Medulla oblongata (tissue), 1 donor: ENCODE data around the gene SP100.
"Not testable (repeated sequence)": the region's sequence is repeated elsewhere in the genome, so short reads cannot be mapped to it uniquely, and the experiment has no call there.

Experiments
- DNase-seq: peaks from one replicate; pipeline ENCODE4 v3.0.0-alpha.2; 2015; ENCODE audit errors: extremely low spot score

Gene SP100

GRCh38 chr2:230419181-230419580, 3.2 kb downstream of the SP100 start:
- DNase-seq, result no peak

- no peak for DNase-seq
Observed at GRCh38 chr2:230422149-230422548, 6.1 kb downstream of the SP100 start.

GRCh38 chr2:230423851-230424458, 8.0 kb downstream of the SP100 start:
- no peak for DNase-seq

GRCh38 chr2:230425377-230425776, 9.4 kb downstream of the SP100 start:
- no peak for DNase-seq

- no peak for DNase-seq
Observed at GRCh38 chr2:230429513-230429912, 13.5 kb downstream of the SP100 start.

GRCh38 chr2:230430957-230431910, 15.2 kb downstream of the SP100 start:
- DNase-seq, result no peak

- no peak for DNase-seq
Observed at GRCh38 chr2:230434677-230435324, 18.8 kb downstream of the SP100 start.

GRCh38 chr2:230435431-230435830, 19.4 kb downstream of the SP100 start:
- DNase-seq, result no peak

GRCh38 chr2:230439121-230439520, 23.1 kb downstream of the SP100 start:
- not testable (repeated sequence) for DNase-seq

GRCh38 chr2:230439590-230439989, 23.6 kb downstream of the SP100 start:
- peak; percentile 30 for DNase-seq

GRCh38 chr2:230441227-230441897, 25.4 kb downstream of the SP100 start:
- no peak for DNase-seq

- DNase-seq, result no peak
Observed at GRCh38 chr2:230443541-230443940, 27.5 kb downstream of the SP100 start.

- no peak for DNase-seq
Observed at GRCh38 chr2:230444832-230445231, 28.8 kb downstream of the SP100 start.

GRCh38 chr2:230447036-230447435, 31.0 kb downstream of the SP100 start:
- no peak for DNase-seq

- DNase-seq, result peak; percentile 53
Observed at GRCh38 chr2:230447455-230448451, 31.8 kb downstream of the SP100 start.

- no peak for DNase-seq
Observed at GRCh38 chr2:230449901-230450467, 34.0 kb downstream of the SP100 start.

- DNase-seq, result no peak
Observed at GRCh38 chr2:230453006-230453405, 37.0 kb downstream of the SP100 start.

- no peak for DNase-seq
Observed at GRCh38 chr2:230455005-230455684, 39.1 kb downstream of the SP100 start.

- peak; percentile 78 for DNase-seq
Observed at GRCh38 chr2:230457073-230457768, 41.2 kb downstream of the SP100 start.
